Measurements from ENCODE around the gene BHLHA15.

Gene BHLHA15

GRCh38 chr7:98230746-98231471 lies 19.7 kb downstream of the BHLHA15 start:
- no peak overlapping the region for H3K27ac ChIP-seq
- POLR2A ChIA-PET (ENCODE audit: low non-redundant PET), result no interaction called here
- no peak for DNase-seq (ENCODE audit: low spot score)
- no peak for TF ChIP-seq CTCF (conservative IDR thresholded peaks at IDR 0.05; ENCODE audit: low read depth)
- CTCF ChIA-PET, result no interaction called here

- POLR2A ChIA-PET (ENCODE audit: low non-redundant PET), result no interaction called here
- no peak overlapping the region for H3K27ac ChIP-seq
- no peak for TF ChIP-seq CTCF (conservative IDR thresholded peaks at IDR 0.05; ENCODE audit: low read depth)
- CTCF ChIA-PET, result no interaction called here
- DNase-seq (ENCODE audit: low spot score), result no peak
Measured at GRCh38 chr7:98231493-98232262, 20.4 kb downstream of the BHLHA15 start.

DNA sequence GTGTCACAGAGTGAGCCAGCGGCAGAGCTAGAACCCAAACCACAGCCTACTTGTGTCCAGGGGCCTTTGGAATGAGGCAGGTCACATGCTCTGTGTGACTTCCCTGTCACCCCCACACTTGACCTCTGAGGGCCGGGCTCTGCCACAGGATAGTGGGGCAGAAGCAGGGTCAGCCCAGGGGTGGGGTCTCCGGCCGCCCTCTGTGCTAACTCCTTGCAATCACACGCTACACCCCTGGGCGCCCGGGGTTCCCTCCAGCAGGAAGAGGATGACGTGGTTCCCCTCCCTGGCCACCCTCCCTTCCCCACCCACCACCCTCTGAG lies 21.0 kb downstream of the BHLHA15 start:
- DNase-seq (ENCODE audit: low spot score), result no peak
- no peak overlapping the region for H3K27ac ChIP-seq
- CTCF ChIA-PET, result interaction anchor here (0.6 kb wide), 1 partner anchor 156 kb away, joined by 3 read pairs; no protein-coding TSS in a partner anchor
- TF ChIP-seq CTCF (conservative IDR thresholded peaks at IDR 0.05; ENCODE audit: low read depth), result no peak
- POLR2A ChIA-PET (ENCODE audit: low non-redundant PET), result no interaction called here

GRCh38 chr7:98232799-98233198 lies 21.6 kb downstream of the BHLHA15 start:
- H3K27ac ChIP-seq, result no peak overlapping the region
- ChIA-PET CTCF (interaction anchor here (0.6 kb wide), 1 partner anchor 157 kb away, joined by 3 read pairs; no protein-coding TSS in a partner anchor), POLR2A (ENCODE audit: low non-redundant PET) (no interaction called here)
- no peak for TF ChIP-seq CTCF (conservative IDR thresholded peaks at IDR 0.05; ENCODE audit: low read depth)
- DNase-seq (ENCODE audit: low spot score), result no peak

DNA sequence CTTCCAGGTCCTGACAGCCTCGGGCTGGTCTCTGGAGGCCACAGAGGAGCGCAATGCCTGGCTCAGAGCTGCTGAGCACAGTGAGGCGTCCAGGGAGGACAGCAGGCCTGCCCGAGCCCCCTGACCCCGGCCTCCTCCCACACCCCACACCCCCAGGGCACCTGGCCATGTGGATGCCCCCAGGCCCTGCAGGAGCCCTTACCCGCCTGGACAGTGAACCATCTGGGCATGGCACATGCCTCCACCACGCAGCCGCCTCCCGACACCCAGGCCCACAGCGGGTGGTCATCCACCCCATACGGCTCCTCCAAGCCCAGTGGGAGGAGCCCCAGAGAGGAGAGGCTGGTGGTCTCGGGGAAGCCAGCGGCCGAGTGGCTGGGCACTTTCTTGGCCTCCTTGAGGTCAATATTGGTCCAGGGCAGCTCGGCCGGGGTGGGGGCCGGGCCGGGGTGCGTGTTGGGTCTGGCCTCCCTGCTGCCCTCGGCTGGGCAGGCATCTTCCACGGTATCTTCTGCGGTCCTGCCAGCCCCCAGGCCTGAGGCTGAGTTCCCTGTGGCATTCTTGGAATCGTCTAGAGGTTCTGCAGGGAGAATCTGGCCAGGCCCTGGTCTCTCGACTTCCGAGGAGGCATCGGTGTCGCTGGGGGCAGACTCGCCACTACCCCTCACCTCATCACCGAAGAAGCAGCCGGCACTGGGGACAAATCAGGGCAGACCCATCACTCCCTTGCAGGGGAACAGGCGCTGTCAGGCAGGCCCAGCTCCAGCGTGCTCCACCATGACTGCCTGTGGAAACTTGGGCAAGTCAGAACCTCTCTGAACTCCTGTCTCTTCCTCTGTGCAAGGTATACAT lies 22.2 kb downstream of the BHLHA15 start:
- ChIA-PET CTCF (no interaction called here), POLR2A (ENCODE audit: low non-redundant PET) (no interaction called here)
- no peak for DNase-seq (ENCODE audit: low spot score)
- no peak for TF ChIP-seq CTCF (conservative IDR thresholded peaks at IDR 0.05; ENCODE audit: low read depth)
- H3K27ac ChIP-seq, result no peak overlapping the region

DNA sequence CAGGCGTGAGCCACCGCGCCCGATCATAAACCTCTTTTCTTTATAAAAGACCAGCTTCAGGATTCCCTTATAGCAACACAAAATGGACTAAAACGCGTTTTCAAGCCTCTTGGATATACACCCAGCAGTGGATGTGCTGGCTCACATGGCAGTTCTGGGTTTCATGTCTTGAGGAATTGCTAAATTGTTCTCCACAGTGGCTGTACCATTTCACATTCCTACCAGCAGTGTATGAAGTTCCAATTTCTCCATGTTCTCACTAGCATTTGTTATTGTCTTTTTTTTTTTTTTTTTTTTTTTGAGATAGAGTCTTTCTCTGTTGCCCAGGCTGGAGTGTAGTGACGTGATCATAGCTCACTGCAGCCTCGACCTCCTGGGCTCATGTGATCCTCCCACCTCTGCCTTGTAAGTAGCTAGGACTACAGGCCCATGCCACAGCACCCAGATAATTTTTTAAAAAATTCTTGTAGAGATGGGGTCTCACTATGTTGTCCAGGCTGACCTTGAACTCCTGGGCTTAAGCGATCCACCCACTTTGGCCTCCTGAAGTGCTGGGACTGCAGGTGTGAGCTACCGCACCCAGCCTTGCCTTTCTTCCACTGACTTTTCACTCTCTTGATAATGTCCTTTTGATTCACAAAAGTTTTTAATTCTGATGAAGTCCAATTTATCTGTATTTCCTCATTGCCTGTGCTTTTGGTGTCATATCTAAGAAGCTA lies 23.3 kb downstream of the BHLHA15 start:
- TF ChIP-seq CTCF (conservative IDR thresholded peaks at IDR 0.05; ENCODE audit: low read depth), result no peak
- no peak overlapping the region for H3K27ac ChIP-seq
- ChIA-PET CTCF (interaction anchor here (0.7 kb wide), 1 partner anchor 17 kb away, joined by 3 read pairs; no protein-coding TSS in a partner anchor), POLR2A (ENCODE audit: low non-redundant PET) (no interaction called here)
- no peak for DNase-seq (ENCODE audit: low spot score)
